Activated CD8-positive, alpha-beta T cell treated with anti-CD3 and anti-CD28 coated beads for 36 hours (primary cell): ENCODE data around the gene KRTAP20-2. TPM values are rescaled to one million over a fixed set of nuclear protein-coding genes. Genes with fewer than 3 reads are reported as not detected.

Experiments
- ATAC-seq: fragments of 200-7000 bp; cut with Tn5 transposase; one replicate; pipeline ENCODE4 v1.10.0; 2021; ENCODE audit warnings: mild to moderate bottlenecking, moderate library complexity
- CTCF ChIA-PET: fragments of 350-600 bp; sonication (Branson Sonifier 250); formaldehyde crosslinking; loops from one replicate; lab custom pipeline; 2021; ENCODE audit warnings: antibody characterized with exemption; lab: Charles Lee
- POLR2A ChIA-PET: fragments of 350-600 bp; sonication (Branson Sonifier 250); formaldehyde crosslinking; loops from one replicate; lab custom pipeline; 2021; ENCODE audit warnings: antibody characterized with exemption; lab: Charles Lee
- DNase-seq: peaks from one replicate; pipeline ENCODE4 v3.0.0-alpha.2; 2020
- H3K27ac Mint-ChIP-seq: one replicate; pipeline ENCODE4 v1.8.0; 2021; ENCODE audit warnings: mild to moderate bottlenecking, mixed read lengths
- H3K27me3 Mint-ChIP-seq: one replicate; pipeline ENCODE4 v1.8.0; 2021; ENCODE audit warnings: mixed read lengths
- H3K36me3 Mint-ChIP-seq: one replicate; pipeline ENCODE4 v1.8.0; 2021; ENCODE audit warnings: low read depth, mixed read lengths
- H3K4me1 Mint-ChIP-seq: one replicate; pipeline ENCODE4 v1.8.0; 2021; ENCODE audit warnings: low read depth, mixed read lengths
- H3K4me3 Mint-ChIP-seq: one replicate; pipeline ENCODE4 v1.8.0; 2021; ENCODE audit warnings: mild to moderate bottlenecking, moderate library complexity, mixed read lengths
- H3K9me3 Mint-ChIP-seq: one replicate; pipeline ENCODE4 v1.8.0; 2021; ENCODE audit warnings: mixed read lengths
- CTCF ChIP-seq: fragments of 200-600 bp; IDR thresholded peaks from one replicate; pipeline ENCODE4 v1.8.0; 2022; ENCODE audit warnings: antibody characterized with exemption, mild to moderate bottlenecking
- intact Hi-C: fragments of 100-400 bp; cut with micrococcal nuclease; formaldehyde crosslinking; loops from one replicate; pipeline ENCODE4 v1.10.0; 2022
- total RNA-seq, 2 experiments: library from RNA; stranded (reverse); gene quantifications; one replicate each; pipeline ENCODE4 v1.2.3, GENCODE V29; 2021

The KRTAP20-2 gene
- not detected for total RNA-seq

DNA sequence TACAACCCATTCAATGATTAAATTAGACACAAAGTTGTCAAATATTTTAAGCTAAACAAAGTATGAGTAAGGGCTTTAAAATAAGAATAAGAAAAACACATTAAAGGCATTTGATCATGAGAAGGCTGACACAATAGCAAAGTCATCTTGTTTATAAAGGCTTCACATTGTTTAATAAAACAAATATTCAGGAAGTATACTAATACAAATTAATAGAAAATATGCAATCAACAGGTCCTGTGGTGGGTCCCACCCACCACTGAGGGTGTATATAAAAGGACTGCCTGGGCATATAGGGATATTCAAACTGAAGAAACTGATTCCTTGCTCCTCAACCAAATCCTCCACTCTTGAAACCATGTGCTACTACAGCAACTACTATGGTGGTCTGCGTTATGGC lies at the start of gene KRTAP20-2:
Gene KRTAP20-2 (plus strand): TSS at position 301 of the 400 bp plus-strand sequence. CDS start 58 bp downstream, at position 359.
- Mint-ChIP-seq H3K9me3 (no peaks in the 10 kb centered on the region), H3K36me3 (no peaks in the 10 kb centered on the region), H3K27ac (no peak within 1 kb of the TSS), H3K27me3 (no peaks in the 10 kb centered on the region), H3K4me3 (no peak within 1 kb of the TSS), H3K4me1 (no peaks in the 10 kb centered on the region)
- intact Hi-C loops: no loop called here
- DNase-seq (no peak), ATAC-seq (no peak)
- no peak for TF ChIP-seq CTCF
- POLR2A ChIA-PET: interaction anchor here (0.7 kb wide), 1 partner anchor 22 kb away, joined by 3 read pairs; no protein-coding TSS in a partner anchor
- CTCF ChIA-PET: no interaction called here

- ChIA-PET CTCF (no interaction called here), POLR2A (no interaction called here)
- no peaks in the 10 kb centered on the region for H3K36me3 Mint-ChIP-seq
- H3K27ac Mint-ChIP-seq: no peak within 1 kb of the TSS
- intact Hi-C loops: no loop called here
- H3K9me3 Mint-ChIP-seq: no peaks in the 10 kb centered on the region
- H3K4me1 Mint-ChIP-seq: no peaks in the 10 kb centered on the region
- no peak for TF ChIP-seq CTCF
- H3K27me3 Mint-ChIP-seq: no peaks in the 10 kb centered on the region
- ATAC-seq: no peak
- H3K4me3 Mint-ChIP-seq: no peak within 1 kb of the TSS
- no peak for DNase-seq
Measured at GRCh38 chr21:30590297-30590696, 44.7 kb upstream of the KRTAP20-2 start, which contains the start of gene KRTAP22-2. KRTAP22-2 (minus strand) TSS chr21:30590397.

GRCh38 chr21:30592140-30592539 lies 42.9 kb upstream of the KRTAP20-2 start, which contains the start of gene KRTAP6-3:
KRTAP6-3 (plus strand) TSS chr21:30592440; CDS start chr21:30592446, 6 bp downstream.
- H3K27ac Mint-ChIP-seq: no peak within 1 kb of the TSS
- no peaks in the 10 kb centered on the region for H3K36me3 Mint-ChIP-seq
- intact Hi-C loops: no loop called here

GRCh38 chr21:30598802-30599201 lies 36.2 kb upstream of the KRTAP20-2 start, which contains the start of gene KRTAP6-2:
KRTAP6-2 (minus strand) TSS chr21:30598902; CDS start chr21:30598874, 28 bp downstream.
- CTCF ChIA-PET: no interaction called here
- no peak for ATAC-seq
- no peak for DNase-seq
- intact Hi-C loops: no loop called here
- Mint-ChIP-seq H3K4me3 (no peak within 1 kb of the TSS), H3K27me3 (no peaks in the 10 kb centered on the region), H3K36me3 (no peaks in the 10 kb centered on the region), H3K4me1 (no peaks in the 10 kb centered on the region), H3K27ac (no peak within 1 kb of the TSS), H3K9me3 (peaks cover 2% of the 10 kb centered on the region)
- no peak for TF ChIP-seq CTCF
- POLR2A ChIA-PET: no interaction called here

More at GRCh38 chr21:30592140-30592539, 42.9 kb upstream of the KRTAP20-2 start, which contains the start of gene KRTAP6-3:
- CTCF ChIA-PET: no interaction called here
- DNase-seq (no peak), ATAC-seq (no peak)
- no peak for TF ChIP-seq CTCF
- Mint-ChIP-seq H3K4me1 (no peaks in the 10 kb centered on the region), H3K4me3 (no peak within 1 kb of the TSS), H3K9me3 (no peaks in the 10 kb centered on the region), H3K27me3 (no peaks in the 10 kb centered on the region)
- POLR2A ChIA-PET: no interaction called here

- no peaks in the 10 kb centered on the region for H3K36me3 Mint-ChIP-seq
- POLR2A ChIA-PET: interaction anchor here (0.5 kb wide), 1 partner anchor 9 kb away, joined by 3 read pairs; no protein-coding TSS in a partner anchor
- H3K4me1 Mint-ChIP-seq: no peaks in the 10 kb centered on the region
- intact Hi-C loops: no loop called here
- H3K27me3 Mint-ChIP-seq: no peaks in the 10 kb centered on the region
- no peak within 1 kb of the TSS for H3K27ac Mint-ChIP-seq
- CTCF ChIA-PET: no interaction called here
- peaks cover 2% of the 10 kb centered on the region for H3K9me3 Mint-ChIP-seq
- no peak for ATAC-seq
- no peak within 1 kb of the TSS for H3K4me3 Mint-ChIP-seq
- TF ChIP-seq CTCF: no peak
- DNase-seq: no peak
Measured at GRCh38 chr21:30600787-30601186, 34.2 kb upstream of the KRTAP20-2 start, which contains the start of gene KRTAP22-1. KRTAP22-1 (plus strand) TSS chr21:30601087.
